ENCODE results near the gene RBM34.

The RBM34 gene

DNA sequence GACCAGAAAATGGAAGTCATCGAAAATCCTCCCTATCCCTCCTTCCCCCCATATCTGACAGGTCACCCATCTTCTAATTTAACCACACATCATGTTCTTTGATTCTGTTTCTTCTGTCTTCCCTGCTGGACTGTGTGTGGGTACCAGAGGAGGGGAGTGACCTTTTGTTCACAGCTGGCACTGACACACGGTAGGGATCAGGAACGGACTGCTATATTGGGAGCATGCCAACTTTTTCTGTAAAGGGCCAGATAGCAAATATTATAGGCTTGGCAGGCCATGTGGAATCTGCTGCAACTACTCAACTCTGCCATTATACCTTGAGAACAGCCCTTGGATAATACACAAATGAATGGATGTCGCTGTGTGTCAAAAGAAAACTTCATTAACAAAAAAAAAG, 24.9 kb downstream of the RBM34 start:
- no peak for ATAC-seq
- H3K36me3 Mint-ChIP-seq, result peaks cover 89% of the 10 kb centered on the region
- no peak for DNase-seq (ENCODE audit: low spot score in 2 of 2)
- peaks cover 17% of the 10 kb centered on the region for H3K4me1 Mint-ChIP-seq
- no peak overlapping the region for H3K4me3 Mint-ChIP-seq
- no peaks in the 10 kb centered on the region for H3K9me3 Mint-ChIP-seq
- H3K27ac Mint-ChIP-seq, result peak overlapping the region; percentile 48

GRCh38 chr1:235134171-235134570, 26.9 kb downstream of the RBM34 start:
- no peaks in the 10 kb centered on the region for H3K9me3 Mint-ChIP-seq
- DNase-seq (ENCODE audit: low spot score in 2 of 2) (no peak), ATAC-seq (no peak)
- peaks cover 99% of the 10 kb centered on the region for H3K36me3 Mint-ChIP-seq
- H3K4me3 Mint-ChIP-seq, result no peak overlapping the region
- H3K4me1 Mint-ChIP-seq, result peaks cover 15% of the 10 kb centered on the region
- no peak overlapping the region for H3K27ac Mint-ChIP-seq

DNA sequence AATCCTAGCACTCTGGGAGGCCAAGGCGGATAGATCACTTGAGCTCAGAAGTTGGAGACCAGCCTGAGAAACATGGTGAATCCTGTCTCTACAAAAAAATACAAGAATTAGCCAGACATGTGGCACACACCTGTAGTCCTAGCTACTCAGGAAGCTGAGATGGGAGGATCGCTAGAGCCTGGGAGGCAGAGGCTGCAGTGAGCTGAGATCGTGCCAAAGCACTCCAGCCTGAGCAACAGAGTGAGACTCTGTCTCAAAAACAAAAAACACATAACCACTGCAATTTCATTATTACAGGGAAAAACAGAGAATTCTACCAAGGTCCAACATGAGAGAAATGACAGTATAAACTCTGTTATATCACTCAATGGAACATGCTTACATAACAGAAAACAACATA, 28.0 kb downstream of the RBM34 start:
- H3K9me3 Mint-ChIP-seq, result no peaks in the 10 kb centered on the region
- peaks cover 98% of the 10 kb centered on the region for H3K36me3 Mint-ChIP-seq
- DNase-seq (ENCODE audit: low spot score in 2 of 2) (no peak), ATAC-seq (no peak)
- peak overlapping the region; percentile 58 for H3K27ac Mint-ChIP-seq
- no peak overlapping the region for H3K4me3 Mint-ChIP-seq
- peaks cover 10% of the 10 kb centered on the region for H3K4me1 Mint-ChIP-seq

DNA sequence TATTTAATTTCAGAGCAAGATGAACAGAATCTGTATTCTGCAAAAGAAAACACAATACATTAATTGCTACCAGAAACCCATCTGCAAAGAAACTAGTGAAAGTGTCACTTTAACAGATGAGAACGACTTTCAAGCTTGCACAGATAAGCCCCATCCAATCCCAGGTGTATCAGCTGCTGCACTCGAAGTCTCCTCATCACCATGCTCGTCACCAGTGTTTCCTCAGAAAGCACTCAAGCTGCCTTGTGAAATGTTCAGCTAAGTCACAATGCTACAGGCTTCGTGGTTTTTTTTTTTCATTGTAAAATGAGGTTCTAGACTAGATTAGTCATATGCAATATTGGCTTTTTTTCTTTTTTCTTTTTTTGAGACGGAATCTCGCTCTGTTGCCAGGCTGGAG, 29.1 kb downstream of the RBM34 start:
- peak in 1 of 2 donors; percentile 44 for DNase-seq (ENCODE audit: low spot score in 2 of 2)
- Mint-ChIP-seq H3K36me3 (peaks cover 98% of the 10 kb centered on the region), H3K4me3 (no peak overlapping the region), H3K27ac (peak overlapping the region; percentile 58), H3K4me1 (peaks cover 19% of the 10 kb centered on the region), H3K9me3 (no peaks in the 10 kb centered on the region)
- no peak for ATAC-seq

DNA sequence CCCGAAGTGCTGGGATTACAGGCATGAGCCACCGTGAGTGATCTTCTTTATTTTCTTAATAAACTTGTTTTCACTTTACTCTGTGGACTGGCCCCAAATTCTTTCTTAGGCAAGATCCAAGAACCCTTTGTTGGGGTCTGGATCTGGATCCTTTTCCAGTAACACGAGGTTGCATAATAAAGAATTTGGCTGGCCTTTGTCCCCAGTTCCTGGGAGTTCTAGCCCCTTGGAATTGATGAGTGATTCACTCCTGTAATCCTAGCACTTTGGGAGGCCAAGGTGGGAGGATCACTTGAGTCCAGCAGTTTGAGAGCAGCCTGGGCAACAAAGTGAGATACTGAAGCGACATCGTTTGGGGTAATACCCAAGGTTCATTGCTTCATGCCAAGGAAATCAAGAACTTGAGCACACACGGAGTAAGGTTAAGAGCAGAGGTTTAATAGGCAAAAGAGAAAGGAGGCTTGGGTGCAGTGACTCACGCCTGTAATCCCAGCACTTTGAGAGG, 30.2 kb downstream of the RBM34 start:
- H3K4me3 Mint-ChIP-seq, result no peak overlapping the region
- peaks cover 31% of the 10 kb centered on the region for H3K4me1 Mint-ChIP-seq
- DNase-seq (ENCODE audit: low spot score in 2 of 2), result peak in 1 of 2 donors; percentile 43
- H3K36me3 Mint-ChIP-seq, result peaks cover 98% of the 10 kb centered on the region
- no peaks in the 10 kb centered on the region for H3K9me3 Mint-ChIP-seq
- ATAC-seq, result no peak
- peak overlapping the region; percentile 20 for H3K27ac Mint-ChIP-seq

DNA sequence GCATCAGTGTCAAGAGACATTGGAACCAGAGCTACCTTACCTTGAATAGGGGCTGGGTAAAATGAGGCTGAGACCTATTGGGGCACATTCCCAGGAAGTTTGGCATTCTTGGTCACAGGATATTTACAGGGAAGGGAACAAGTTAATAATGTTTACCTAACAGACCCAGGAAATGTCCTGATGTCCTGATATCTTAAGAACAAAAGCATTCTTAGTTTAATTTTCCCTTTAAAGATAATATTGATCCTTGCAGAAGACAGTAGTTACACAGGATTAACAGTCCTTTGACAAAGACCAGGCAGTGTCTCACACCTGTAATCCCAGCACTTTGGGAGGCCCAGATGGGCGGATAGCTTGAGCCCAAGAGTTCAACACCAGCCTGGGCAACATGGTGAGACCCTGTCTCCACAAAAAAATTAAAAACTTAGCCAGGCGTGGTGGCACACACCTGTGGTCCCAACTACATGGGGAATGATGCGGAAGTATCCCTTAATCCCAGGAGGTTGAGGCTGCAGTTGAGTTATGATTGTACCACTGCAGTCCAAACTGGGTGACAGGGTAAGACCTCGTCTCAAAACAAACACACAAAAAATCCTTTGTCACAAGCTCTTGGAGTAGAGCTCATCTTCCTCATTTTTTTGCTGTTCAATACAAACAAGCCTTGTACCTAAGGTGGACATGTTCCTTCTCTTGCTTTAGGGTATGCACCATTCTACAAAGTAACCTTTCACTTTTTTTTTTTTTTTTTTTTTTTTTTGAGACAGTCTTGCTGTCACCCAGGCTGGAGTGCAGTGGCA, 31.1 kb downstream of the RBM34 start:
- Mint-ChIP-seq H3K4me3 (peak overlapping the region; percentile 100), H3K36me3 (peaks cover 98% of the 10 kb centered on the region)

DNA sequence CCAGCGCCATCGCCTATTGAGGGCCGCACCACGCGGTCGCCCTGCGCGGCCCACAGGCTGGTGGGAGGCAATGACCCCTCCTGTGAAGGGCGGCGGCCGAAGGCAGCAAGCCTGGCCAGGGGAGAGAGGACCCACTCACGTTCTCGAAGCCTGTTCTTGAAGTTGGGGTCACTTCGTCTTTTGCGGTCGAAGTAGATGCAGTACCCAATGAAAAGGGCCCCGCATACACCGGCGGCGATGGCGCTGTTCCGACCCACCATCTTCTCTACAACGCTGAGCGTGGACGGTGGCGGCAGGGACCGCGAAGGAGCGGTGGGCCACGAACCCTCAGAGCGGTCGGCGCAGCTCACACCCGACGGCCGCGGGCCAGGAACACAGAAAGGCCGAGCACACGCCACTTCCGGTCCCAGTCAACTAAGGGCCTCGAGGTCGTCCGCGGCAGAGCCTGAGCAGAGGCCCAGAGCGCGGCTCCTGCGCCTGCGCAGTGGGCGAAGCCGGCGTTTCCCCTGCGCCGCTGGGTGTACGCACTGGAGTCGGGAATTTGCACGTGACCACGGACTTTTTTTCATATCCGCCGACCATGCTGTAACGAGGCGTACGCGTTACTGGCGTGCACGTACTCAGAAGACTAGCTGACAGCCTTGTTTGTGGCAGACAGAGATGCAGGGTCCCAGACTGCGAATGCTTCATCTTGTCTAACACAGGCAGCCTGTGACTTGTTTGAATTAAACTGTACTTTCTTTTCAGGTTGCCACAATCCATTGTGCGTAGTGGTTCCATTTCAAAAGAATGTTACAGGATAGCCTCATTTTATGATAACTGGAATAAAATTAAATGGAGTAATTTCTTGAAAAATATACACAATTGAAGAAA, 32.4 kb downstream of the RBM34 start, which contains the start of gene TOMM20:
TOMM20 (minus strand) TSS at position 382 of the 873 bp plus-strand sequence; CDS start at position 260, 122 bp downstream.
- H3K4me1 Mint-ChIP-seq, result peaks cover 44% of the 10 kb centered on the region
- H3K9me3 Mint-ChIP-seq, result no peaks in the 10 kb centered on the region
- DNase-seq (ENCODE audit: low spot score in 2 of 2) (peak; percentile 87 to 95), ATAC-seq (peak; percentile 97)
- peaks cover 98% of the 10 kb centered on the region for H3K36me3 Mint-ChIP-seq
- H3K27ac Mint-ChIP-seq, result peak within 1 kb of the TSS; percentile 98
- H3K4me3 Mint-ChIP-seq, result peak within 1 kb of the TSS; percentile 100

More for the DNA sequence above, 31.1 kb downstream of the RBM34 start:
- Mint-ChIP-seq H3K4me1 (peaks cover 33% of the 10 kb centered on the region), H3K27ac (peak overlapping the region; percentile 98), H3K9me3 (no peaks in the 10 kb centered on the region)
- no peak for ATAC-seq
- DNase-seq (ENCODE audit: low spot score in 2 of 2), result peak in 1 of 2 donors; percentile 43

GRCh38 chr1:235127732-235128455, 33.2 kb downstream of the RBM34 start:
- Mint-ChIP-seq H3K4me1 (peaks cover 49% of the 10 kb centered on the region), H3K9me3 (no peaks in the 10 kb centered on the region), H3K4me3 (peak overlapping the region; percentile 100), H3K36me3 (peaks cover 98% of the 10 kb centered on the region), H3K27ac (peak overlapping the region; percentile 98)
- DNase-seq (ENCODE audit: low spot score in 2 of 2) (peak in 1 of 2 donors; percentile 62), ATAC-seq (no peak)

GRCh38 chr1:235127203-235127602, 33.8 kb downstream of the RBM34 start:
- Mint-ChIP-seq H3K27ac (peak overlapping the region; percentile 98), H3K36me3 (peaks cover 98% of the 10 kb centered on the region)
- no peak for ATAC-seq

GRCh38 chr1:235124665-235125064, 36.4 kb downstream of the RBM34 start:
- Mint-ChIP-seq H3K36me3 (peaks cover 99% of the 10 kb centered on the region), H3K9me3 (no peaks in the 10 kb centered on the region), H3K27ac (peak overlapping the region; percentile 29), H3K4me3 (no peak overlapping the region), H3K4me1 (peaks cover 51% of the 10 kb centered on the region)
- DNase-seq (ENCODE audit: low spot score in 2 of 2), result no peak
- no peak for ATAC-seq

More at GRCh38 chr1:235127203-235127602, 33.8 kb downstream of the RBM34 start:
- peak overlapping the region; percentile 100 for H3K4me3 Mint-ChIP-seq
- H3K9me3 Mint-ChIP-seq, result no peaks in the 10 kb centered on the region
- H3K4me1 Mint-ChIP-seq, result peaks cover 55% of the 10 kb centered on the region
- peak in 1 of 2 donors; percentile 47 for DNase-seq (ENCODE audit: low spot score in 2 of 2)

- Mint-ChIP-seq H3K36me3 (peaks cover 100% of the 10 kb centered on the region), H3K9me3 (no peaks in the 10 kb centered on the region), H3K4me3 (no peak overlapping the region), H3K4me1 (peaks cover 50% of the 10 kb centered on the region), H3K27ac (peak overlapping the region; percentile 29)
- ATAC-seq, result no peak
- DNase-seq (ENCODE audit: low spot score in 2 of 2), result peak in 1 of 2 donors; percentile 41
Measured at GRCh38 chr1:235124111-235124510, 36.9 kb downstream of the RBM34 start.

DNA sequence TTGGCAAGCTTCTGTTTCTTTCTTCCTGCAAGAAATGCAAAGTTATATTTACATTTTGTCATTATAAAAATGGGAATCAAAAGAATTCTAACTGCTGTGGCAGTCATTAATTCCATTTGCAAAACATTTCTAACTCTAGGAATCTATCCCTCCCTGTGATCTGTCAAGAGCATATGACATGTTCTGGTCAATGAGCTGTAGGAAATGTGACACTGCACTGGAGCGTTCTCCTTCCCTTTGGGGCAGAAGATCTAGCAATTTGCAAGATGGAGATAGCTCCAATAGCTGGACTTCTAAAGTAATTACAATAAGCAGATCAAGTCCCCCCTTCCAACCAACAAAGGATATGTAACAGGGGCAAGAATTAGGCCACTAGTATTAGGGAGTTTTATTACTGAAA, 38.7 kb downstream of the RBM34 start:
- H3K4me3 Mint-ChIP-seq, result no peak overlapping the region
- peak overlapping the region; percentile 8 for H3K27ac Mint-ChIP-seq
- peaks cover 100% of the 10 kb centered on the region for H3K36me3 Mint-ChIP-seq

DNA sequence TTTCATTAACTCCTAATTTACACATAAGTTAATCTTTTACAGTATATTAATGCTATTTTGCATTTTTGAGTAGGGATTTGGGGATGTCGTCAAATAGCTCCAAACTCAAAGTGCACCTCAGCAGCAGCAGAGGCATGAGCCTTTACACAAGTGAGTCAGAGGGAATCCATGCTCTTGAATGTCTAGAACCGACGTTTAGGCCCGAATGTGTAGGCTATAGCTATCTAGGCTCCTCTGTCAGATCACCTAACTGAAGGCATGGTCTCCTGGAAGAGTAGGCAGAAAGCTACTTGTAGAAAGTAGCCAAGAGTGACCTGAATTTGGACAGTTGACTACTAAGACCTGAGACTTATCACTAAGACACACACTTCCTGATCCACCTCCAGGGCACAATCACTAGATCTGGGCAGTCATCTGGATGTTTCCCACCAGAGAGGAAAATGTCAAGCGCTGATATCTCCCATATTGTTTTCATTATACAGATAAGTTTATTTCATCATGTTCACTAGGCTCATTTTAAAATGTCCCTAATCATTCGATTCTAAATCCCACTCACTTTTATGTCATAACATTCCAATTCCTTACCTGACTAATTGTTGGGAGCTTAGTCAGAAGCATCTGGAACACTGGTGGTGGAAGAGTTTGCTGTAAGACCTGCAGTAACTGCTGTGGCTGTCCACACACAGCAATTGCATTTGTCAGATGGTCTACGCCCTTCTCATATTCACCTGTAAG, 47.7 kb downstream of the RBM34 start:
- Mint-ChIP-seq H3K27ac (no peak overlapping the region), H3K4me1 (peaks cover 9% of the 10 kb centered on the region), H3K4me3 (no peak overlapping the region), H3K36me3 (peaks cover 100% of the 10 kb centered on the region), H3K9me3 (no peaks in the 10 kb centered on the region)
- ATAC-seq (no peak), DNase-seq (ENCODE audit: low spot score in 2 of 2) (no peak)

More for the DNA sequence above, 38.7 kb downstream of the RBM34 start:
- Mint-ChIP-seq H3K9me3 (no peaks in the 10 kb centered on the region), H3K4me1 (peaks cover 40% of the 10 kb centered on the region)
- ATAC-seq (no peak), DNase-seq (ENCODE audit: low spot score in 2 of 2) (no peak)
